Measurements from ENCODE around the gene ZSWIM6. TPM values are rescaled to one million over a fixed set of nuclear protein-coding genes. Genes with fewer than 3 reads are reported as not detected.
"Not testable (repeated sequence)": the region's sequence is repeated elsewhere in the genome, so short reads cannot be mapped to it uniquely, and the experiment has no call there.

The ZSWIM6 gene
- total and polyA plus RNA-seq, 3 experiments from 2014 or later: 0.64 to 6.0 (median 5.9) TPM

- Histone ChIP-seq H3K36me3 (ENCODE audit: insufficient read depth, low read length) (no peaks in the 10 kb centered on the region), H3K4me3 (ENCODE audit: low read length) (no peak overlapping the region), H3K9me3 (ENCODE audit: low read length) (no peaks in the 10 kb centered on the region), H3K27me3 (ENCODE audit: insufficient read depth, low read length, poor library complexity, severe bottlenecking) (no peaks in the 10 kb centered on the region), H3K27ac (ENCODE audit: low read depth, low read length) (no peak overlapping the region), H3K4me1 (ENCODE audit: insufficient read depth, low read length) (peaks cover 20% of the 10 kb centered on the region)
- Mint-ChIP-seq H3K9me3 (no peaks in the 10 kb centered on the region), H3K4me3 (no peak overlapping the region), H3K27ac (peak overlapping the region in 1 of 8 donors; percentile 52), H3K36me3 (no peaks in the 10 kb centered on the region), H3K4me1 (peaks cover 50 to 75% (median 59%) of the 10 kb centered on the region in 3 donors), H3K27me3 (peaks cover 0 to 4% of the 10 kb centered on the region in 2 donors)
- DNase-seq: no peak
- ChIA-PET CTCF (no interaction called here), POLR2A (no interaction called here)
Measured at GRCh38 chr5:61412361-61412760, 80.3 kb downstream of the ZSWIM6 start.

- CTCF ChIA-PET; H3K36me3 ChIP-seq (ENCODE audit: insufficient read depth, low read length); H3K27me3 ChIP-seq (ENCODE audit: insufficient read depth, low read length, poor library complexity, severe bottlenecking); DNase-seq; H3K27me3 Mint-ChIP-seq; H3K4me3 ChIP-seq (ENCODE audit: low read length); H3K36me3 Mint-ChIP-seq; H3K4me3 Mint-ChIP-seq; POLR2A ChIA-PET; H3K27ac Mint-ChIP-seq; H3K9me3 ChIP-seq (ENCODE audit: low read length); H3K27ac ChIP-seq (ENCODE audit: low read depth, low read length); H3K9me3 Mint-ChIP-seq: not testable (repeated sequence)
- peaks cover 50 to 72% (median 60%) of the 10 kb centered on the region in 3 donors for H3K4me1 Mint-ChIP-seq
- peaks cover 16% of the 10 kb centered on the region for H3K4me1 ChIP-seq (ENCODE audit: insufficient read depth, low read length)
Measured at GRCh38 chr5:61413205-61413604, 81.1 kb downstream of the ZSWIM6 start.

GRCh38 chr5:61414806-61415205 lies 82.7 kb downstream of the ZSWIM6 start:
- Histone ChIP-seq H3K27ac (ENCODE audit: low read depth, low read length) (no peak overlapping the region), H3K9me3 (ENCODE audit: low read length) (no peaks in the 10 kb centered on the region), H3K36me3 (ENCODE audit: insufficient read depth, low read length) (no peaks in the 10 kb centered on the region), H3K4me3 (ENCODE audit: low read length) (no peak overlapping the region), H3K27me3 (ENCODE audit: insufficient read depth, low read length, poor library complexity, severe bottlenecking) (no peaks in the 10 kb centered on the region), H3K4me1 (ENCODE audit: insufficient read depth, low read length) (peaks cover 5% of the 10 kb centered on the region)
- H3K4me1 Mint-ChIP-seq: peaks cover 39 to 64% (median 47%) of the 10 kb centered on the region in 3 donors
- H3K4me3 Mint-ChIP-seq: no peak overlapping the region
- no peak for DNase-seq
- ChIA-PET CTCF (no interaction called here), POLR2A (no interaction called here)
- peaks cover 0 to 3% of the 10 kb centered on the region in 2 donors for H3K27me3 Mint-ChIP-seq
- no peaks in the 10 kb centered on the region for H3K9me3 Mint-ChIP-seq
- H3K36me3 Mint-ChIP-seq: no peaks in the 10 kb centered on the region
- H3K27ac Mint-ChIP-seq: peak overlapping the region in 1 of 8 donors; percentile 12

GRCh38 chr5:61416010-61416409 lies 84.0 kb downstream of the ZSWIM6 start:
- ChIA-PET POLR2A (no interaction called here), CTCF (no interaction called here)
- Histone ChIP-seq H3K9me3 (ENCODE audit: low read length) (no peaks in the 10 kb centered on the region), H3K36me3 (ENCODE audit: insufficient read depth, low read length) (no peaks in the 10 kb centered on the region), H3K4me1 (ENCODE audit: insufficient read depth, low read length) (peaks cover 5% of the 10 kb centered on the region), H3K27ac (ENCODE audit: low read depth, low read length) (no peak overlapping the region), H3K27me3 (ENCODE audit: insufficient read depth, low read length, poor library complexity, severe bottlenecking) (no peaks in the 10 kb centered on the region), H3K4me3 (ENCODE audit: low read length) (no peak overlapping the region)
- Mint-ChIP-seq H3K27ac (peak overlapping the region in 1 of 8 donors; percentile 12), H3K4me3 (no peak overlapping the region), H3K27me3 (peaks cover 0 to 3% of the 10 kb centered on the region in 2 donors), H3K4me1 (peaks cover 38 to 61% (median 51%) of the 10 kb centered on the region in 3 donors), H3K36me3 (no peaks in the 10 kb centered on the region), H3K9me3 (no peaks in the 10 kb centered on the region)
- no peak for DNase-seq

- Mint-ChIP-seq H3K27ac (no peak overlapping the region), H3K27me3 (peaks cover 0 to 3% of the 10 kb centered on the region in 2 donors), H3K4me1 (peaks cover 38 to 61% (median 51%) of the 10 kb centered on the region in 3 donors), H3K9me3 (peaks cover 0 to 2% (median 0%) of the 10 kb centered on the region in 5 donors), H3K4me3 (no peak overlapping the region), H3K36me3 (peaks cover 0 to 4% (median 0%) of the 10 kb centered on the region in 3 donors)
- no peak overlapping the region for H3K4me3 ChIP-seq (ENCODE audit: low read length)
- H3K9me3 ChIP-seq (ENCODE audit: low read length): no peaks in the 10 kb centered on the region
- POLR2A ChIA-PET: no interaction called here
- H3K27me3 ChIP-seq (ENCODE audit: insufficient read depth, low read length, poor library complexity, severe bottlenecking): no peaks in the 10 kb centered on the region
- CTCF ChIA-PET: no interaction called here
- no peak for DNase-seq
- no peak overlapping the region for H3K27ac ChIP-seq (ENCODE audit: low read depth, low read length)
- H3K36me3 ChIP-seq (ENCODE audit: insufficient read depth, low read length): no peaks in the 10 kb centered on the region
- peaks cover 5% of the 10 kb centered on the region for H3K4me1 ChIP-seq (ENCODE audit: insufficient read depth, low read length)
Measured at GRCh38 chr5:61416420-61416819, 84.4 kb downstream of the ZSWIM6 start.

GRCh38 chr5:61417340-61417739 lies 85.3 kb downstream of the ZSWIM6 start:
- POLR2A ChIA-PET: no interaction called here
- no peak overlapping the region for H3K27ac ChIP-seq (ENCODE audit: low read depth, low read length)
- no peaks in the 10 kb centered on the region for H3K27me3 ChIP-seq (ENCODE audit: insufficient read depth, low read length, poor library complexity, severe bottlenecking)
- H3K4me3 ChIP-seq (ENCODE audit: low read length): no peak overlapping the region
- H3K4me1 ChIP-seq (ENCODE audit: insufficient read depth, low read length): peaks cover 5% of the 10 kb centered on the region
- peaks cover 0 to 13% (median 0%) of the 10 kb centered on the region in 3 donors for H3K36me3 Mint-ChIP-seq
- H3K27ac Mint-ChIP-seq: no peak overlapping the region
- peaks cover 0 to 4% (median 0%) of the 10 kb centered on the region in 5 donors for H3K9me3 Mint-ChIP-seq
- peaks cover 35 to 55% (median 51%) of the 10 kb centered on the region in 3 donors for H3K4me1 Mint-ChIP-seq
- DNase-seq: no peak
- peaks cover 0 to 3% of the 10 kb centered on the region in 2 donors for H3K27me3 Mint-ChIP-seq
- no peak overlapping the region for H3K4me3 Mint-ChIP-seq
- CTCF ChIA-PET: no interaction called here
- no peaks in the 10 kb centered on the region for H3K9me3 ChIP-seq (ENCODE audit: low read length)
- no peaks in the 10 kb centered on the region for H3K36me3 ChIP-seq (ENCODE audit: insufficient read depth, low read length)

GRCh38 chr5:61417851-61418250 lies 85.8 kb downstream of the ZSWIM6 start:
- ChIA-PET CTCF (no interaction called here), POLR2A (no interaction called here)
- H3K27me3 ChIP-seq (ENCODE audit: insufficient read depth, low read length, poor library complexity, severe bottlenecking): no peaks in the 10 kb centered on the region
- H3K4me3 Mint-ChIP-seq: no peak overlapping the region
- peaks cover 0 to 3% of the 10 kb centered on the region in 2 donors for H3K27me3 Mint-ChIP-seq
- H3K36me3 Mint-ChIP-seq: peaks cover 0 to 15% (median 0%) of the 10 kb centered on the region in 3 donors
- no peaks in the 10 kb centered on the region for H3K9me3 ChIP-seq (ENCODE audit: low read length)
- H3K27ac ChIP-seq (ENCODE audit: low read depth, low read length): no peak overlapping the region
- peaks cover 36 to 58% (median 56%) of the 10 kb centered on the region in 3 donors for H3K4me1 Mint-ChIP-seq
- no peak overlapping the region for H3K4me3 ChIP-seq (ENCODE audit: low read length)
- H3K27ac Mint-ChIP-seq: no peak overlapping the region
- peaks cover 5% of the 10 kb centered on the region for H3K4me1 ChIP-seq (ENCODE audit: insufficient read depth, low read length)
- H3K36me3 ChIP-seq (ENCODE audit: insufficient read depth, low read length): no peaks in the 10 kb centered on the region
- peaks cover 0 to 4% (median 0%) of the 10 kb centered on the region in 5 donors for H3K9me3 Mint-ChIP-seq
- DNase-seq: no peak

GRCh38 chr5:61419106-61419505 lies 87.0 kb downstream of the ZSWIM6 start:
- Histone ChIP-seq H3K4me1 (ENCODE audit: insufficient read depth, low read length) (peaks cover 14% of the 10 kb centered on the region), H3K27ac (ENCODE audit: low read depth, low read length) (no peak overlapping the region), H3K36me3 (ENCODE audit: insufficient read depth, low read length) (no peaks in the 10 kb centered on the region), H3K27me3 (ENCODE audit: insufficient read depth, low read length, poor library complexity, severe bottlenecking) (no peaks in the 10 kb centered on the region), H3K9me3 (ENCODE audit: low read length) (no peaks in the 10 kb centered on the region), H3K4me3 (ENCODE audit: low read length) (no peak overlapping the region)
- peak overlapping the region in 1 of 8 donors; percentile 30 for H3K27ac Mint-ChIP-seq
- CTCF ChIA-PET: no interaction called here
- peaks cover 2 to 15% (median 3%) of the 10 kb centered on the region in 3 donors for H3K36me3 Mint-ChIP-seq
- H3K4me1 Mint-ChIP-seq: peaks cover 39 to 65% (median 61%) of the 10 kb centered on the region in 3 donors
- peaks cover 0 to 2% of the 10 kb centered on the region in 2 donors for H3K27me3 Mint-ChIP-seq
- H3K9me3 Mint-ChIP-seq: peaks cover 0 to 4% (median 0%) of the 10 kb centered on the region in 5 donors
- DNase-seq: no peak
- H3K4me3 Mint-ChIP-seq: no peak overlapping the region
- POLR2A ChIA-PET: no interaction called here

Data from CD8-positive, alpha-beta memory T cell (primary cell).